WTC11 (cell line): Measurements from ENCODE around the gene RELCH. TPM values are rescaled to one million over a fixed set of nuclear protein-coding genes. Genes with fewer than 3 reads are reported as not detected.

Experiments used
- ATAC-seq: fragments of 200-7000 bp; cut with Tn5 transposase; 2 replicates; pipeline ENCODE4 v1.10.0; 2021; ENCODE audit warnings: mild to moderate bottlenecking, moderate library complexity
- CTCF ChIA-PET: fragments of 300-600 bp; sonication (Branson Sonifier 250); formaldehyde crosslinking; loops from one replicate; lab custom pipeline; 2021; ENCODE audit warnings: antibody characterized with exemption; lab: Charles Lee
- POLR2A ChIA-PET: fragments of 350-600 bp; sonication (Branson Sonifier 250); formaldehyde crosslinking; loops from one replicate; lab custom pipeline; 2021; ENCODE audit warnings: antibody characterized with exemption; lab: Charles Lee
- DNase-seq: peaks from one replicate; pipeline ENCODE4 v3.0.0; 2021; ENCODE audit warnings: low spot score
- H3K27ac Mint-ChIP-seq: 2 replicates; pipeline ENCODE4 v1.8.0; 2021; ENCODE audit warnings: mixed read lengths
- H3K27me3 Mint-ChIP-seq: 2 replicates; pipeline ENCODE4 v1.8.0; 2021; ENCODE audit warnings: low read depth, mild to moderate bottlenecking, moderate library complexity, mixed read lengths
- H3K36me3 Mint-ChIP-seq: 2 replicates; pipeline ENCODE4 v1.8.0; 2021; ENCODE audit warnings: mixed read lengths
- H3K4me1 Mint-ChIP-seq: 2 replicates; pipeline ENCODE4 v1.8.0; 2022; ENCODE audit warnings: mixed read lengths
- H3K4me3 Mint-ChIP-seq: 2 replicates; pipeline ENCODE4 v1.8.0; 2021; ENCODE audit warnings: mild to moderate bottlenecking, moderate library complexity, mixed read lengths
- H3K9me3 Mint-ChIP-seq: 2 replicates; pipeline ENCODE4 v1.8.0; 2021; ENCODE audit warnings: mixed read lengths
- GABPB1 ChIP-seq: sonication (generic); formaldehyde crosslinking; IDR thresholded peaks from 2 replicates; pipeline ENCODE4 v1.8.1; 2023; ENCODE audit warnings: mild to moderate bottlenecking, missing genetic modification reagents
- KAT7 ChIP-seq: sonication (generic); formaldehyde crosslinking; IDR thresholded peaks from 2 replicates; pipeline ENCODE4 v1.8.1; 2023; ENCODE audit warnings: missing genetic modification reagents, mild to moderate bottlenecking, borderline replicate concordance
- RELA ChIP-seq: sonication (generic); formaldehyde crosslinking; IDR thresholded peaks from 2 replicates; pipeline ENCODE4 v1.8.1; 2022; ENCODE audit warnings: missing genetic modification reagents, mild to moderate bottlenecking, borderline replicate concordance
- SOX15 ChIP-seq: fragments of 250-450 bp; sonication (Bioruptor Pico); IDR thresholded peaks from 2 replicates; pipeline ENCODE4 v1.9.0; 2021; ENCODE audit warnings: mild to moderate bottlenecking
- SP1 ChIP-seq: sonication (generic); formaldehyde crosslinking; conservative IDR thresholded peaks from 2 replicates; pipeline ENCODE4 v1.8.1; 2022; ENCODE audit warnings: missing genetic modification reagents
- TCF7 ChIP-seq: sonication (generic); formaldehyde crosslinking; IDR thresholded peaks from 2 replicates; pipeline ENCODE4 v1.8.0; 2022; ENCODE audit warnings: mild to moderate bottlenecking, low read depth, missing genetic modification reagents, moderate library complexity
- TEAD1 ChIP-seq: sonication (generic); formaldehyde crosslinking; IDR thresholded peaks from 2 replicates; pipeline ENCODE4 v1.8.0; 2022; ENCODE audit warnings: mild to moderate bottlenecking, missing genetic modification reagents
- ZNF121 ChIP-seq: sonication (generic); formaldehyde crosslinking; IDR thresholded peaks from 2 replicates; pipeline ENCODE4 v1.8.0; 2023; ENCODE audit warnings: missing genetic modification reagents
- ZNF138 ChIP-seq: sonication (generic); formaldehyde crosslinking; conservative IDR thresholded peaks from 2 replicates; pipeline ENCODE4 v1.8.1; 2022; ENCODE audit warnings: mild to moderate bottlenecking, moderate library complexity, missing genetic modification reagents
- ZNF232 ChIP-seq: sonication (generic); formaldehyde crosslinking; IDR thresholded peaks from 2 replicates; pipeline ENCODE4 v1.8.0; 2022; ENCODE audit warnings: mild to moderate bottlenecking, missing genetic modification reagents
- ZNF396 ChIP-seq: fragments of 250-450 bp; sonication (Bioruptor Pico); IDR thresholded peaks from 2 replicates; pipeline ENCODE4 v1.8.0; 2021; ENCODE audit warnings: mild to moderate bottlenecking, moderate library complexity, borderline replicate concordance
- ZNF416 ChIP-seq: fragments of 250-450 bp; sonication (Bioruptor Pico); IDR thresholded peaks from 2 replicates; pipeline ENCODE4 v1.9.0; 2021; ENCODE audit warnings: mild to moderate bottlenecking, inconsistent platforms
- ZNF423 ChIP-seq: fragments of 250-450 bp; sonication (Bioruptor Pico); IDR thresholded peaks from 2 replicates; pipeline ENCODE4 v2.1.2; 2022; ENCODE audit warnings: mild to moderate bottlenecking, moderate library complexity
- total RNA-seq: library from RNA; stranded (reverse); gene quantifications from 3 replicates; pipeline ENCODE4 v1.2.3, GENCODE V29; 2021
- TF ChIP-seq, protein P1 (sequence below): sonication (generic); formaldehyde crosslinking; conservative IDR thresholded peaks from 2 replicates; pipeline ENCODE4 v1.8.1; 2022; ENCODE audit warnings: mild to moderate bottlenecking, missing genetic modification reagents
- TF ChIP-seq, protein P2 (sequence below): sonication (generic); formaldehyde crosslinking; IDR thresholded peaks from 2 replicates; pipeline ENCODE4 v1.8.1; 2023; ENCODE audit warnings: mild to moderate bottlenecking, missing genetic modification reagents, moderate library complexity
- TF ChIP-seq, protein P3 (sequence below): fragments of 250-450 bp; sonication (Bioruptor Pico); IDR thresholded peaks from 2 replicates; pipeline ENCODE4 v1.8.0; 2021; ENCODE audit warnings: mild to moderate bottlenecking
- TF ChIP-seq, protein P4 (sequence below): sonication (generic); formaldehyde crosslinking; IDR thresholded peaks from 2 replicates; pipeline ENCODE4 v1.8.1; 2023; ENCODE audit warnings: mild to moderate bottlenecking, moderate library complexity, missing genetic modification reagents
- TF ChIP-seq, protein P5 (sequence below): sonication (generic); formaldehyde crosslinking; IDR thresholded peaks from 2 replicates; pipeline ENCODE4 v1.8.0; 2022; ENCODE audit warnings: mild to moderate bottlenecking, missing genetic modification reagents
- TF ChIP-seq, protein P6 (sequence below): sonication (generic); formaldehyde crosslinking; IDR thresholded peaks from 2 replicates; pipeline ENCODE4 v1.8.1; 2023; ENCODE audit warnings: mild to moderate bottlenecking, missing genetic modification reagents, moderate library complexity
- TF ChIP-seq, protein P7 (sequence below): fragments of 250-450 bp; sonication (Bioruptor Pico); IDR thresholded peaks from 2 replicates; pipeline ENCODE4 v1.9.0; 2021; ENCODE audit warnings: moderate library complexity, mild to moderate bottlenecking, inconsistent platforms, borderline replicate concordance
- TF ChIP-seq, protein P8 (sequence below): sonication (generic); formaldehyde crosslinking; IDR thresholded peaks from 2 replicates; pipeline ENCODE4 v1.8.0; 2022; ENCODE audit warnings: mild to moderate bottlenecking, missing genetic modification reagents
- TF ChIP-seq, protein P9 (sequence below): sonication (generic); formaldehyde crosslinking; IDR thresholded peaks from 2 replicates; pipeline ENCODE4 v1.8.0; 2023; ENCODE audit warnings: missing genetic modification reagents, mild to moderate bottlenecking, borderline replicate concordance

RELCH gene
- total RNA-seq, 1 experiment from 2014 or later, result 30.2 TPM

DNA sequence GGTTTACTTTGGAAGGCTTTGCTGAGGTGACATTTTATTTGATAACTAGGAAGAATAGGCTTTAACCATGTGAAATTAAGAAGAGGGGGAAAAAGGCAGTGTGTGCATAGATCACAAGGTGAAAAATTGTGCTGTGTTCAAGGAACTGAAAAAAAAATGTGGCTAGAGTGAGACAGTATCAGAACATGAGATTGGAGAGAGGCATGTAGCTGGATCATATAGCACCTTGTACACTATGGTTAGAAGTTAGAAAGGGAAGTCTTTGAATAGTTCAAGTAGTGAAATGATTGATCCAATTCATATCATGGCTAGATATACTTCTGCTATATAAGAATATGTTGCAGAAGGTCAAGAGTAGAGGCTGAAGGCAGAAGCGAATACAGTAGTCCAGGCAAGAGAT, 125.8 kb downstream of the RELCH start (continued):
- TF ChIP-seq, protein P1, sequence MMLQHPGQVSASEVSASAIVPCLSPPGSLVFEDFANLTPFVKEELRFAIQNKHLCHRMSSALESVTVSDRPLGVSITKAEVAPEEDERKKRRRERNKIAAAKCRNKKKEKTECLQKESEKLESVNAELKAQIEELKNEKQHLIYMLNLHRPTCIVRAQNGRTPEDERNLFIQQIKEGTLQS, result no peak
- TF ChIP-seq, protein P2, sequence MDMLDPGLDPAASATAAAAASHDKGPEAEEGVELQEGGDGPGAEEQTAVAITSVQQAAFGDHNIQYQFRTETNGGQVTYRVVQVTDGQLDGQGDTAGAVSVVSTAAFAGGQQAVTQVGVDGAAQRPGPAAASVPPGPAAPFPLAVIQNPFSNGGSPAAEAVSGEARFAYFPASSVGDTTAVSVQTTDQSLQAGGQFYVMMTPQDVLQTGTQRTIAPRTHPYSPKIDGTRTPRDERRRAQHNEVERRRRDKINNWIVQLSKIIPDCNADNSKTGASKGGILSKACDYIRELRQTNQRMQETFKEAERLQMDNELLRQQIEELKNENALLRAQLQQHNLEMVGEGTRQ, result no peak
- TF ChIP-seq GABPB1 (CRISPR knock-in tag), result no peak
- no peak for TF ChIP-seq RELA
- TF ChIP-seq ZNF396 (CRISPR knock-in tag), result no peak
- no peak for TF ChIP-seq ZNF232 (CRISPR knock-in tag)
- TF ChIP-seq ZNF423 (CRISPR knock-in tag), result no peak
- no peak for TF ChIP-seq ZNF138 (CRISPR knock-in tag)
- TF ChIP-seq KAT7, result no peak

DNA sequence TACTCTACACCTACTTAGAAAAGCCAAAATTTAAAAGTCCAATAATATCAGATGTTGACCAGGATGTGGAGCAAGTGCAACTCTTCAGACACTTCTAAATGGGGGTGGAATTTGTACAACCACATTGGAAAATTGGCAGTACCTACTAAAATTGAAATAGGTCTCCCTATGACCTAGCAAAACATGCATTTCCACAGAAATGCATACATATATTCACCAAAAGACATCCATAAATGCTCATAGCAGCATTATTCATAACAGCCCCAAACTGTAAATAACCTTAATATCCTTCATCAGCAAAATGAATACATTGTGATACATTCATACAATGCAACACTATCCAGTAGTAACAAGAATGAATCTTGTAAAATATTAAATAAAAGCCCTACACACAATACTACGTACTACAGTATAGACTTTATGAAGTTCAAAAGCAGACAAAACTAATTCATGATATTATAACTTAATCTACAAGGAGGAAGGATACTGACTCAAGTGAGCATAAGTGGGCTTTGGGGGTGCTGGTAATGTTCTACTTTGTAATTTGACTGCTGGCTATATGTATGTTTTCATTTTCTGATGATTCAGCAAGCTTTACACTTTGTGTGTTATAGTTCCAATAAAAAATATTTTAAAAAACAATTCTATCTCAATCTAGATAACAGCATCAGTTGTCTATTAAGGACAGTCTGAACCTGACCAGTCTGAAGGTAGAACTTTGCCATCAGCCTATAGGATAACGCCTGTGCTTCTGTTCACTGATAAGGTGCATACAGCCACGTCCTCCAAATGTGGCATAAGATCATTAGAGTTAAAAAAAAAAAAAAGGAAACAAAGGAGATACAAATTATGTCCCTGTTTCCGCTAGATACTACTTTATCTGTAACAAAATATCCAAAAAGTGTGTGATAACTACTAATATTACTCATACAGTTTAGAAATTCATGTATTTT, 131.4 kb downstream of the RELCH start:
- ChIA-PET CTCF (no interaction called here), POLR2A (interaction anchor here (0.6 kb wide), 1 partner anchor 310 kb away, joined by 12 read pairs; no protein-coding TSS in a partner anchor)
- no peak for DNase-seq
- Mint-ChIP-seq H3K27me3 (peaks cover 14% of the 10 kb centered on the region), H3K27ac (no peak overlapping the region), H3K36me3 (no peaks in the 10 kb centered on the region), H3K9me3 (no peaks in the 10 kb centered on the region), H3K4me3 (no peak overlapping the region), H3K4me1 (peaks cover 20% of the 10 kb centered on the region)
- no peak for ATAC-seq
- TF ChIP-seq SP1 (CRISPR knock-in tag) (no peak), ZNF416 (no peak)
- TF ChIP-seq, protein P3, sequence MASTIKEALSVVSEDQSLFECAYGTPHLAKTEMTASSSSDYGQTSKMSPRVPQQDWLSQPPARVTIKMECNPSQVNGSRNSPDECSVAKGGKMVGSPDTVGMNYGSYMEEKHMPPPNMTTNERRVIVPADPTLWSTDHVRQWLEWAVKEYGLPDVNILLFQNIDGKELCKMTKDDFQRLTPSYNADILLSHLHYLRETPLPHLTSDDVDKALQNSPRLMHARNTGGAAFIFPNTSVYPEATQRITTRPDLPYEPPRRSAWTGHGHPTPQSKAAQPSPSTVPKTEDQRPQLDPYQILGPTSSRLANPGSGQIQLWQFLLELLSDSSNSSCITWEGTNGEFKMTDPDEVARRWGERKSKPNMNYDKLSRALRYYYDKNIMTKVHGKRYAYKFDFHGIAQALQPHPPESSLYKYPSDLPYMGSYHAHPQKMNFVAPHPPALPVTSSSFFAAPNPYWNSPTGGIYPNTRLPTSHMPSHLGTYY (CRISPR knock-in tag), result no peak

DNA sequence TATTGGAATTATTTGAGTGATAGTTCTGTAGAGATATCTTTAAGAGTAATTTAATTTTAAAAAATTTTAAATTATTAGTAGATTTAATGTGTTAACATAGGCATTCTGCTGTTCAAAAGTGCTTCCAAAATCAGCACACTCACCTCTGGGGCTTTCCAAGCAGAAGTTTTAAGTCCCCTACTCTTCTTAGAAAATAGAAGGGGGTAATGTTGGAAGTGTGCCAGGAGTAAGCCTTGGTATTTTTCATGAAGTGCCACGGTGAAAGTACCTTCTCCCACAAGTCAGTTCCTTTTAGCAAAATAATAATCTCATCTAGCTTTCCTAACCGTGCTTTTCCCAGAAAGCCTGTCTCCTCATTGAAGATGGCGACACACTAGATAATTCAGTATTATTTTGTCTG, 134.1 kb downstream of the RELCH start:
- peaks cover 33% of the 10 kb centered on the region for H3K4me1 Mint-ChIP-seq
- POLR2A ChIA-PET, result no interaction called here
- H3K9me3 Mint-ChIP-seq, result no peaks in the 10 kb centered on the region
- CTCF ChIA-PET, result interaction anchor here (1.5 kb wide), 1 partner anchor 104 kb away, joined by 5 read pairs; no protein-coding TSS in a partner anchor
- peaks cover 33% of the 10 kb centered on the region for H3K27me3 Mint-ChIP-seq
- no peak for DNase-seq
- H3K4me3 Mint-ChIP-seq, result no peak overlapping the region
- no peak for ATAC-seq
- H3K27ac Mint-ChIP-seq, result no peak overlapping the region
- H3K36me3 Mint-ChIP-seq, result no peaks in the 10 kb centered on the region
- TF ChIP-seq, protein P4, sequence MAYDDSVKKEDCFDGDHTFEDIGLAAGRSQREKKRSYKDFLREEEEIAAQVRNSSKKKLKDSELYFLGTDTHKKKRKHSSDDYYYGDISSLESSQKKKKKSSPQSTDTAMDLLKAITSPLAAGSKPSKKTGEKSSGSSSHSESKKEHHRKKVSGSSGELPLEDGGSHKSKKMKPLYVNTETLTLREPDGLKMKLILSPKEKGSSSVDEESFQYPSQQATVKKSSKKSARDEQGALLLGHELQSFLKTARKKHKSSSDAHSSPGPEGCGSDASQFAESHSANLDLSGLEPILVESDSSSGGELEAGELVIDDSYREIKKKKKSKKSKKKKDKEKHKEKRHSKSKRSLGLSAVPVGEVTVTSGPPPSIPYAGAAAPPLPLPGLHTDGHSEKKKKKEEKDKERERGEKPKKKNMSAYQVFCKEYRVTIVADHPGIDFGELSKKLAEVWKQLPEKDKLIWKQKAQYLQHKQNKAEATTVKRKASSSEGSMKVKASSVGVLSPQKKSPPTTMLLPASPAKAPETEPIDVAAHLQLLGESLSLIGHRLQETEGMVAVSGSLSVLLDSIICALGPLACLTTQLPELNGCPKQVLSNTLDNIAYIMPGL (CRISPR knock-in tag), result no peak
- TF ChIP-seq, protein P5, sequence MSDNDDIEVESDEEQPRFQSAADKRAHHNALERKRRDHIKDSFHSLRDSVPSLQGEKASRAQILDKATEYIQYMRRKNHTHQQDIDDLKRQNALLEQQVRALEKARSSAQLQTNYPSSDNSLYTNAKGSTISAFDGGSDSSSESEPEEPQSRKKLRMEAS (CRISPR knock-in tag), result no peak
- TF ChIP-seq, protein P6, sequence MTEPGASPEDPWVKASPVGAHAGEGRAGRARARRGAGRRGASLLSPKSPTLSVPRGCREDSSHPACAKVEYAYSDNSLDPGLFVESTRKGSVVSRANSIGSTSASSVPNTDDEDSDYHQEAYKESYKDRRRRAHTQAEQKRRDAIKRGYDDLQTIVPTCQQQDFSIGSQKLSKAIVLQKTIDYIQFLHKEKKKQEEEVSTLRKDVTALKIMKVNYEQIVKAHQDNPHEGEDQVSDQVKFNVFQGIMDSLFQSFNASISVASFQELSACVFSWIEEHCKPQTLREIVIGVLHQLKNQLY (CRISPR knock-in tag), result no peak
- no peak for TF ChIP-seq SOX15 (CRISPR knock-in tag)
- TF ChIP-seq, protein P7, sequence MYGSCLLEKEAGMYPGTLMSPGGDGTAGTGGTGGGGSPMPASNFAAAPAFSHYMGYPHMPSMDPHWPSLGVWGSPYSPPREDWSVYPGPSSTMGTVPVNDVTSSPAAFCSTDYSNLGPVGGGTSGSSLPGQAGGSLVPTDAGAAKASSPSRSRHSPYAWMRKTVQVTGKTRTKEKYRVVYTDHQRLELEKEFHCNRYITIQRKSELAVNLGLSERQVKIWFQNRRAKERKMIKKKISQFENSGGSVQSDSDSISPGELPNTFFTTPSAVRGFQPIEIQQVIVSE, result no peak
- TF ChIP-seq, protein P8, sequence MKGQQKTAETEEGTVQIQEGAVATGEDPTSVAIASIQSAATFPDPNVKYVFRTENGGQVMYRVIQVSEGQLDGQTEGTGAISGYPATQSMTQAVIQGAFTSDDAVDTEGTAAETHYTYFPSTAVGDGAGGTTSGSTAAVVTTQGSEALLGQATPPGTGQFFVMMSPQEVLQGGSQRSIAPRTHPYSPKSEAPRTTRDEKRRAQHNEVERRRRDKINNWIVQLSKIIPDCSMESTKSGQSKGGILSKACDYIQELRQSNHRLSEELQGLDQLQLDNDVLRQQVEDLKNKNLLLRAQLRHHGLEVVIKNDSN (CRISPR knock-in tag), result no peak
- no peak for TF ChIP-seq TCF7 (CRISPR knock-in tag)
- no peak for TF ChIP-seq ZNF423 (CRISPR knock-in tag)
- no peak for TF ChIP-seq ZNF121 (CRISPR knock-in tag)
- TF ChIP-seq, protein P9, sequence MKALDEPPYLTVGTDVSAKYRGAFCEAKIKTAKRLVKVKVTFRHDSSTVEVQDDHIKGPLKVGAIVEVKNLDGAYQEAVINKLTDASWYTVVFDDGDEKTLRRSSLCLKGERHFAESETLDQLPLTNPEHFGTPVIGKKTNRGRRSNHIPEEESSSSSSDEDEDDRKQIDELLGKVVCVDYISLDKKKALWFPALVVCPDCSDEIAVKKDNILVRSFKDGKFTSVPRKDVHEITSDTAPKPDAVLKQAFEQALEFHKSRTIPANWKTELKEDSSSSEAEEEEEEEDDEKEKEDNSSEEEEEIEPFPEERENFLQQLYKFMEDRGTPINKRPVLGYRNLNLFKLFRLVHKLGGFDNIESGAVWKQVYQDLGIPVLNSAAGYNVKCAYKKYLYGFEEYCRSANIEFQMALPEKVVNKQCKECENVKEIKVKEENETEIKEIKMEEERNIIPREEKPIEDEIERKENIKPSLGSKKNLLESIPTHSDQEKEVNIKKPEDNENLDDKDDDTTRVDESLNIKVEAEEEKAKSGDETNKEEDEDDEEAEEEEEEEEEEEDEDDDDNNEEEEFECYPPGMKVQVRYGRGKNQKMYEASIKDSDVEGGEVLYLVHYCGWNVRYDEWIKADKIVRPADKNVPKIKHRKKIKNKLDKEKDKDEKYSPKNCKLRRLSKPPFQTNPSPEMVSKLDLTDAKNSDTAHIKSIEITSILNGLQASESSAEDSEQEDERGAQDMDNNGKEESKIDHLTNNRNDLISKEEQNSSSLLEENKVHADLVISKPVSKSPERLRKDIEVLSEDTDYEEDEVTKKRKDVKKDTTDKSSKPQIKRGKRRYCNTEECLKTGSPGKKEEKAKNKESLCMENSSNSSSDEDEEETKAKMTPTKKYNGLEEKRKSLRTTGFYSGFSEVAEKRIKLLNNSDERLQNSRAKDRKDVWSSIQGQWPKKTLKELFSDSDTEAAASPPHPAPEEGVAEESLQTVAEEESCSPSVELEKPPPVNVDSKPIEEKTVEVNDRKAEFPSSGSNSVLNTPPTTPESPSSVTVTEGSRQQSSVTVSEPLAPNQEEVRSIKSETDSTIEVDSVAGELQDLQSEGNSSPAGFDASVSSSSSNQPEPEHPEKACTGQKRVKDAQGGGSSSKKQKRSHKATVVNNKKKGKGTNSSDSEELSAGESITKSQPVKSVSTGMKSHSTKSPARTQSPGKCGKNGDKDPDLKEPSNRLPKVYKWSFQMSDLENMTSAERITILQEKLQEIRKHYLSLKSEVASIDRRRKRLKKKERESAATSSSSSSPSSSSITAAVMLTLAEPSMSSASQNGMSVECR (CRISPR knock-in tag), result no peak
- TF ChIP-seq ZNF396 (CRISPR knock-in tag), result no peak
- TF ChIP-seq TEAD1 (CRISPR knock-in tag), result no peak
